Stimulated activated CD4-positive, alpha-beta T cell treated with anti-CD3 and anti-CD28 coated beads, Interleukin-2, amount 100 ng/mL, for 4 hours (primary cell): ENCODE data around the gene ACSS1.

ENCODE experiments used
- DNase-seq: peaks from one replicate; pipeline ENCODE4 v3.0.0-alpha.2; 2020; ENCODE audit warnings: low read depth

The ACSS1 gene

DNA sequence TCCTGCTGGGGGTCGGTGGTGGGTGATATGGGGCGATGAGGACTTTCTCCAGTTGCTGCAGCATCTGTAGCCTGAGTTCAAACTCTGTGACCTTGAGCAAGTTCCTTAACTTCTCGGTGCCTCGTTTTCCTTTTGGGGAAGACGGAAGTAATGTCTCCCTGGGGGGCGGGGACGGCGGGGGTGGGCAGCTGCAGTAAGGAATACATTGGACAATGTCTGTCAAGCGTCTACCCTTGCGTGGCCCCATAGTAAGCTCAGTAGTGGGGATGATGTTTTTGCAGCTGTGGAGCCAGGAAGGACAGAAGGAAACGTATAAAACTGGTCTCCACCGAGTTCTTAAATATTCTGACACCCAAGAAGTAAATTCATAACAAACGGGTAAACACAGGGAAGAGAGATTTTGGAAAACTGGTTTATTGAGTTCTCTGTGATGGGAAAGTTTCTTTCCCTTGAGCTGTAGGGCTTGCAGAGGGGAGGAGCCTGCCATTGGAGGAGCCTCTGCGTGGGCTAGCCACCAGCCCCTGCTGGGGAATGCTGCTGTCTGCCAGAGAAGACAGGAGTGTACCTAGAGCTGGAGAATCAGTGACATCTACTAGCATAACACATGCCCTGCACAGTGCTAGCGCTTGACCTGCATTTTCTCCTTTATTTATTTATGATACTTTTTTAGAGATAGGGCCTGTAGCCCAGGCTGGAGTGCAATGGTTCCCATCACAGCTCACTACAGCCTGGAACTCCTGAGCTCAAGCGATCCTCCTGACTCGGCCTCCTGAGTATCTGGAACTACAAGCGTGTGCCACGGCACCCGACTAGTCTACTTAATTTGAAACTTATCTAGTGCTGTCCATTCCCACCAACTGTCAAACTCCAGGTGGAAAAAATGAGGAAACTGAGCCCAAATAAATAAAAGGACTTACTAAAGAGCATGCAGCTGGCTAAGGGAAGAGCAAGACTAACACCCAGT, 1.2 kb upstream of the ACSS1 start:
- DNase-seq, result no peak

DNA sequence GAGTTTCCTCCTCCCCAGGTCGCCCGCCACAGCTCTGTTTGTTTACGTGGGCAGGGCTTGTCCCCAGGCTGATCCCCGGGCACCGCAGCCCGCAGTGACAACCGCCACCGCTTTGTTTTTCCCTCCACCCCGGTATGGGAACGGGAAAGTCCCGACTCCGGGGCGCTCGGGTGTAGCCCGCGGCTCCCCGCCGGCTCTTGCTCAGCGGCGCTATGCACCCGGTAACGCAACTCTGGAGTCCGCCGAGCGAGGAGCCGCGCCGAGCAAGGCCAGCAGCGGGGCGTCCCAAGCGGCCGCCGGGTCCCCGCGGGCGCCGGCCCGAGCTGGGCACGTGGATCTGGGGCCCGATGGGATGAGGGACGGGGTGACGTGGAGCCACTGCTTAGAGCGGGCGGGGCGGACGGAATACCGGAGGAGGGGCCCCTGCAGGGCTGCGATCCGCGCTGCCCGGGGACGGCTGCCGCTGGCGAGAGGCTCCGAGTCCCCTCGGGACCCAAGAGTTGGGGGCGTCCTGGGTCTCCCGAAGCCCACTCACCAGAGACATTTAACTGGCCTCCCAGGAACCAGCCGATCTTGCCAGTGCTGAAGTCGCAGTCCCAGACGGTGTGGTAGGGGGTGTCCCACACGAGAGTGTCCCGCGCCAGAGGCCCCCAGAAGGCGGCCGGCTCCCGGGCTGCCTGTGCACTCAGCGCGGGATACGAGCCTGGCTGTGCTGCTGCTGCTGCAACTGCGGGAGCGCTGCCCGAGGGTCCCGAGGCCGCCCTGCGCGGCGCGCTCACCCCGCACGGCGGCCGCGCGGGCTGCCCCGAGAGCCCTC, 497 bp downstream of the ACSS1 start:
- DNase-seq, result peak; percentile 68

DNA sequence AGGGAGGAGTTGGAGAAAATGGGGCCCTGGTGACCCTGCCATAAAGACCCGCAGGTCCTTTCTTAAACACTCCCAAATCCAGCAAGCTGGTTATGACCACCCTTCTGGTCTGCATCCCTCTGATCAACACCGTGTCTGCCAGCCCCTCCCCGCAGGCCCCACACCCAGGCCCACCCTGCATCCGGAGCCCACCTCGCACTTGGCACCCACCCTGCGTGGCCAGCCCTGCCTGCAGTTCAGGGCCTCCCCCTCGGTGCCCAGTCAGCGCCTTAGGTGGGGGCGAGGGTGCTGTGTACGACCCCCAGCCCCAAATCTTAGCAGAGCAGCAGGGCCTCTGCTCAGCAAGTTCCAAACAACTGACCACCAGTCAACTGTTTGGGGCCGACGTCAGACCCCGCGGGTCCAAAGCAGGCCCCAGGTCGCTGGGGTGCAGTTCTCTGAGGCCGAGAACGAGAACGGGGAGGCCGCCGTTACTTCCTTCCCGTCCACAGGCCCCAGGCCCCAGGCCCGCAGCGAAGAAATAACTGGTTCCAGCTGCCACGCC, 1.2 kb downstream of the ACSS1 start:
- no peak for DNase-seq

DNA sequence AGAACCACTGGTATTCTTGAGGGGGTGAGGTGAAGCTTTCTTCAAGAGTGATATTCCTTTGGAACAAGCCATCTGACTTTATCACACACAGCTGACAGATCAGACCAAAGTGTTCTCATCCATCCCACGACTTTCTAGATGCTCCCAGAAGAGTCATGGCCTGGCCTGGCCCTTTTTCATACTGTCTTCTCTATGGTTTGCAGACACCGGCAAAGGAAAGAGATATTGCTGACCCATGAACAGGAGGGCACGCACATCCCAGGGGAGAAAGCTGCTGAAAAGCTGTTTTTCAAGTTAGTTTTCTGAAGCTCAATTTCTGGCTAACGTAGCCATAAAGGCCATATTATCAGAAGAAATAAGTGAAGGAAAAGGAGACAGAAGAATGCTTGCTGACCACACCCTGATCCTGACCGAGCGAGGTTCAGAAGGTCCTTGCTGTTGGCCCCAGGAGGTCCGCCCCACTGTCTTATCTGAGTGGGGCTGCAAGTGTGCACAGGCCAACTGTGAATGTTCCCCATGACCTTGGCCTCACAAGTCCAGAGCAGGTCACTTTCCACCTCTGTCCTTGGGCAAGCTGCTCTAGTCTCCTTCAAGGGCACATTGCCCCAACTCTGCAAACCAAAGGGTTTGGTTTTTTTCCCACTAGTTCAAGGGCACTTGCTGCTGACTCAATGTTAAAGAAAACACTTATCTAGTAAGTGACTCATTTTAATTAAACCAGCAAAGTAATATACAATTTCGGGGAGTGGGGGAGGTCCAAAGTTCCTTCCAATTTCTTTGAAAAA, 2.0 kb downstream of the ACSS1 start:
- no peak for DNase-seq

DNA sequence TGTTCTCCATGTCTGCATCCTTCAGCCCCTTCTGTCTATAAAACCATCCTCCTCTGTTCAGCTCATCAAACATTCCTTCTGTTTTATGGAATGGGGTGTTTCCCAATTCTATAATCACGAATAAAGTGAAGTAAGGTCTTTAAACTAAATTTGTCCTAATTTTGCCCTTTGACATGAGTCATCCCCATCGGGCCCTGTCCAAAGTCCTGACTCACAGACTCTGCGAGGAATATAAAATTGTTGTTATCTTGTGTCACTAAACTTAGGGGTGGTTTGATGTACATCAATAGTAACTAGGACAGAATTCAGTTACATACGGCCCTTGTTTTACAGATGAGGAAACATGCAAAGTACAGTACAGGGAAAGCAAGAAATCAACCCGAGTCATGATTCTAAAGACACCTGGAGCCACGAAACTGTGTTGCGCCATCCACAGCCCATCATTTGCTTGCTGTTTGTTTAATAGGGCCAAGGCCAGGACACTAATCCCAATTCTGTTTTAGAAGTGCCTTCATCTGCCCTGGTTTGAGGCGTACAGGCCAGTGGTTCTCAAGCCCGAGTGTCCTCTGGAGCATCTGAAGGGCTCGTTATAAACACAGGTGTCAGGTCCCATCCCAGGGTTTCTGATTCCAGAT, 2.8 kb downstream of the ACSS1 start:
- no peak for DNase-seq

DNA sequence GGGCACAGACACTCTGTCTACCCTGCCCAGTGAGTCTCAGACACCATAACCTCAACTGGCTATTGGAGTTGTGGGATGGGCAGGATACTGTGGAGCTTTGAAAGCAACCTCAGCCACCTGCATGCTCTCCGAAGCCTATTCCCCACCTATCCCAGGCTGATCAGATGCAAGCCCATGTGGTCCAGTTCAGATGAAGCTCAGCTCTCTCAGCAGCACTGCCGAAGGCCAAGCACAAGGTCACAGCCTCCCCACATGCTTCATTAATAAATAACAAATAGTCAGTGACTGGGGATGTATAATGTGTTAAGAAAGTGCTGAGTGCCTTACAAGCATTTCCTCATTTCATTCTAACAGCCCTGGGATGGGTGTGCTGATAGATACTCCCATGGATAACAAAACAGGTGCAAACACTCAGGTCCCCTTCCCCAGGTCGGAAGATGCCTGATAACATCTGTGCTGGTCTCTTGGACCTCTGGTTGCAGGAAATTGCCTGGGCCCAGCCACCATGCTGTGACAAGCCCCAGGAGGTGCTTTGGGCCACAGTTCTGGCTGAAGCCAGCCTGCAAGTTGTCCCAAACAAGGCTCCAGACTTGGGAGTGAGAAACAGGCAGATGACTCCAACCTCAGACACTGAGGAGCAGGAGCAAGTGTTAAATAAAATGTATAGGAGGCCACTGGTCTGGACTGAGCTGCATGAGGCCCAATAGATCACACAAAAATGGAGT, 3.7 kb downstream of the ACSS1 start:
- no peak for DNase-seq

DNA sequence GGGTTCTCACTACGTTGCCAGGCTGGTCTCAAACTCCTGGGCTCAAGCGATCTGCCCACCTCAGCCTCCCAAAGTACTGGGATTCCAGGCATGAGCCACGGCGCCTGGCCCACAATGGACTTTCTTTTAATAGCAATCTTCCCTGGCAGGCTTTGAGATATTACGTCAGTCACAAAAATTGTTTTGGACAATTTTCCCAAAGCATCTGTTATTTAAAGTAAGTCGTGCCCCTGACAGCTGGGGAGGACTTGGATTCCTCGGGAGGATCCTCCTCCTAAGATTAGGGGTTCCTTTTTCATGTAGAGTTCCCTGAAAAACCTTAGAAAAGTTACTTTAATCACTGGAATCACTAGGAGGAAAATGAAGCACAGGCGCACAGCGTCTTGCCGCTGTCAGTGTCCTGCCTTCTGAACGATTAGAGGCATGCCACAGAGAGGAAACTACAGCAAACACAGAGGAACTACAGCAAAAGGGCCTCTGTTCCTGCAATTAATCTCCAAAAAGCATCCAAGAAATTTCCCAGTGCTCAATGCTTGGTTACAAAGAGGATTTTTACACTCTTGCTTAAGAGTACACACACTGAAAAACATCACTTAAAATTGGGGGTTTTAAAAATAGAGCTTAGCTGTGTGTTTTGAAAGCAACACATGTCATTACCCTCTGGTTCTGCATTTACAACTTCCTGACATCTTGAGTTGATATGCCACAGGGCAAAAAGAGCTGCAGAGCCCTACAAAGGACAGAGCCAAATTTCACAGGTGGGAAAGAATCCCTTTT, 4.5 kb downstream of the ACSS1 start:
- no peak for DNase-seq

DNA sequence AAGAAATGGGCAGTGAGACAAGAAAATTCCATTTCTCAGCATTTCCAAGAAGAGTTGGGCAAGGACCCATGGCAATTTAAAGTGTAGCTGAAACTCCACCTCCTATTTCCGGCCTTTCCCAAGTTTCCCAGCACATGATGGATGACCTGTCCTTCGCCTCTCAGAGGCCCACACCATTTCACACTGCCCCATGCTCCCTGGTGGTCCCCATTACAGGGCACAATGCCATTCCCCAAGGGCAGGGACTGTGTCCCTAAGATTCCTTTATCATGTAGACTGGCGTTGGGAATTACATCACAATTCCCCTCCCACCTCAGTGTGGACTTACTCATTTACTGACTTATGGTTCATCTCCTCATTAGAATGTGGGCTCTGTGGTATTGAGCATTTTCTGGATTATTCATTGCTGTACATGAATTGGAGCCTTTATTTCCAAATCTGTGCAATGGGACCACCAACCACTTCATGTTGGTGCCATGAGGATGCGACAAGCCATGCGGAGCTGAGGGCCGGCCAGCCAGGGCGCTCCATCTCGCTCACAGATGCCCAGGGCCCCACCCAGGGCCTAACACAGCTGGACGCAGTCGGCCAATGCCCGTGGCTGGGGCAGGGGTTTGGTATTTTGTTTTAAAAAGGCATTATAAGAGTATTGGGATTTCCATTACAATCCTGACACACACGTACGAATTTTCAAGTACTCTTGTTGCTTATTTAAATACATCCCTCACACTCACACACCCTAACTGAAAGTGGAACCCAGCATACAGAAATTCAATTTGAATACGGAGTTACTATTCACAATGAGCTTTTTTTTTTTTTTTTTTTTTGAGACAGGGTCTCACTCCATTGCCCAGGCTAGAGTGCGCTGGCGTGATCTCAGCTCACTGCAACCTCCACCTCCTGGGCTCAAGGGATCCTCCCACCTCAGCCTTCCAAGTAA, 5.4 kb downstream of the ACSS1 start:
- DNase-seq, result no peak

DNA sequence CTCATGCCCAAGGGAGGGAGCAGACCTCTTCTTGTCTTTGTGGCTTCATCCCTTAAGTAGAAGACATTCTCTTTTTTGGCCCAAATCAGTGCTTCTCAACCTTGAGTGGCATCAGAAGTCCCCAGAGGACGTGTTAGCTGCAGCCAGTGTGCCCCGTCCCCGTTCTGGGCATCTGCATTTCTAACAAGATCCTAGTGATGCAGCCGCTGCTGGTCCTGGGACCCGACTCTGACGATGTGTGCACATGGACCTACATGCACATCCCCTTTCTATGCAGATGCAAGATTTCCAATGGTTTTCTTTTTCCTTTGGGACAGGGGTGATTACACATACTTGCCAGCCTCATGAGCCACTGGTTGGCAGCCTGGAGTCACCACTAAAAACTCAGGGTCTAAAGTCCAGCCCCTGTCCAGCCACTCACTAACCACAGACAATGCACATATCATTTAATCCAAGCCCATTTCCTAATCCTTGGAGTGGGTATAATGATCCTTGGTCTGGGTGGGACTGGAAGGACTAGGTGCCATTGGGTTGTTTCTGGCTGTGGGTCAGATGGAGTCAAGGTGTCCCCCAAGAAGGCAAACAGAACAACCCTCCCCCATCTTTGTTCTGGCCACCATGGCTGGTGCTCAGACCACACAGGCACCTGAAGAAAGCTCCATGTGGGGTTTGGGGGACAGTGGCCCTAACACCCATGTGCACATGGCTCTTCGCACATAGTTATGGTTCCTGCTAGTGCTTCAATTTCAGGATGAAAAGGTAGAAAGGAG, 6.4 kb downstream of the ACSS1 start:
- DNase-seq, result no peak

DNA sequence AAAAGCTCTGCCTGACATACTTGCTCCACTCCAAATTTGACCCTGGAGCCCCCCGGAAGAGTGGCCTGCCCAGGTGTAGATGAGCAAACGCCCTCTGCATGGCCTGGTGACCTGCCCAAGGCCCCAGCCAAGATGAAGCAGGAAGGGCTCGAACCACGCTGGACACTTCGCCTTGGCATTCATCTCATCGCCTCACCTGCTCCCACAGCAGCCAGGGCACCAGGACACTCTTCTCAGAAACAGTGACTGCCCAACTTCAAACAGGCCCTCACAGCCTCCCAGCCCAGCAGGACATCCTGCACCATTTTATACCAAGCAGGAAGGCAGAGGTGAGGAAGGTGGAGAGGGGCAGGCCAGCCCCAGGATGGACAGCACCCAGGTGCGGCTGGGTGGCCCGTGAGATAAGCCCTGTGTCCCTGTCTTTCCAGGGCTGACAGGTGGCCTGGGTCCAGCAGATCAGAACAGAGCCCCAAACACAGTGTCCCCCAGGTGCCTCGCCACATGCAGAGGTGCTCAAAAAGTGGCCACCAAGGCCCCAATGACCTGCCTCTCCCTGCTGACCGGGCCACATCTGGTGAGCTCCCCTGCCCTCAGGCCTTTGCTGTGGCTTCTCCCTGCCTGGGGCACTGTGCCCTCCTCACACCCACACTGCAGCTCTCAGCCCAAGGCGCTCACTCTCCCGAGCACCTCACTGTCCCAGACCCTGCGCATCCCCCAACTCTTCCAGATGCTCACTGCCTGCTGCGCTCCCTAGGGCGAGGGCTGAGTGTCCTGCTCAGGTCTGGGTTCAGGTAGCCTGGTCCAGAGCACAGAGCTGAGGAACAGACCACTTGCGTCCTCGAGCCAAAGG, 7.2 kb downstream of the ACSS1 start:
- DNase-seq, result no peak

DNA sequence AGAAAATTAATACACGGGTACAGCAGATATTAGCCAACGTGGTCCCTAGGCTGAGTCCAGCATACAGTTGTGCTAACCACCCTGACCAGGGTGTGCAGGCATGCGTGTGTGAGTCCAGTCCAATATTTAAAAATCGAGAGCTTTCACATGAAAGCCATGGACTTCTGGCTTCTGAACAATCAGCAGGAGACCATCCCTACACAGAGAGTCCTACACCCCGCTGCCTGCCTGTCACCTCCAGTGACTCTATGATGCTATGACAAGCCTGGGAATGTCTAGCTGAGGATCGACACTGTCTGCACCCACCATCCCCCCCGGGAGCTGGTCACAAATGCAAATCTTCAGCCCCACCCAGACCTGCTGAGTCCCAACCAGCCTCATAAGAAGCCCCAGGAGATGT, 7.9 kb downstream of the ACSS1 start:
- DNase-seq, result no peak

DNA sequence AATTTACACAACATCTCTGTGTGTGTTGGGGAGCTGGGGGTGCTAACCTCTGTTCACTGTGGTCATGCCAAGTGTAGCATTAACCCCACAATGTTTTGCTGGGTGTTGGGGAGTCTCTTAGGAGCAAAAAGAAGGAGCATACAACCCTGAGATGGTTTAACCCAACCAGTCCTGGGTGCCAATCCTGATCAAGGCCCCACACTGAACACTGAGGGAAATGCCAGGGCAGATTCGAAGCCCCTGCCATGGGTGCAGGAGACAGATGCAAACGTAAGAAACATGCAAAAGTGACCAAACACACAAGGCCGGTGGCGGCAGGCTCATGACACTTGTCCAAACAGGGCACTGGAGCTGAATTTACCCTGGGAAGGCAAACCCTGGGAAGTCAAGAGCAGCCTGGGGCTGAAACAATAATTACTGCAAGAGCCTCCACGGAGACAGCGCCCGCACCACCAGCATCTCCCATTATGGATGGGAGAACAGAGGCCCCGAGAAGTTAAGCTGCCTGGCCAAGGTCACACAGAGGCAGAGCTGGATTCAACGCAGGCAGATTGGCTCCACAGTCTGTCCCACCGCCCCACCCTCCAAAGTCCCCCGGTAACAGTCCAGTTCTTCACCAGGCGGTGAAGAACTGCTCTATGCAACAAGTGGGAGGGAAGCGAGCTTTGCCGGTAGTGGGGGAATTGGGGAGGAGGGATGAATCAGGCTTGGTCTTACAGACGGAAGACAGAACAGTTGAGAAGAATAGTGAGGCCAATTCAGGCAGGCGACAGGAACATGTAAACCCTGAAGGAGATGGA, 8.5 kb downstream of the ACSS1 start:
- DNase-seq, result no peak

DNA sequence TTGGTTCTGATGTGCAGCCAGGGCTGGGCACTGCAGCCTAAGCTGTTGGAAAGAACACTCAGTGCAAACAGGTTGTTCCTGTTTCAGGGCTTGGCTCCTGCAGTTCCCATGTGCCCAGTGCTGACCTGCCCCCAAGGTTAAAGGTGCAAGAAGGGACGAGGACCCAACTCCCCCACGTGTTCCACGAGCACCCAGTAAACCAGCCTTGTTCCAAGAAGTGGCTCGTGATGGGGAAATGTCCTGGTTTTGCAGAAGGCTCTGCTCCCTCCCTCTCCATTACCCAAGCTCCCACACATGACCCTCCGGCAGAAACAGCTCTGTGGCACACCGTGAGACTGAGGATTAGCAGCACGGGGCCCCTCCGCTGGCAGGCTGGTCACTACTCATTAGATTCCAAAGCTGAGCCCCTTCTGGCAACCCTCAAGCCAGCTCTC, 9.4 kb downstream of the ACSS1 start:
- no peak for DNase-seq

DNA sequence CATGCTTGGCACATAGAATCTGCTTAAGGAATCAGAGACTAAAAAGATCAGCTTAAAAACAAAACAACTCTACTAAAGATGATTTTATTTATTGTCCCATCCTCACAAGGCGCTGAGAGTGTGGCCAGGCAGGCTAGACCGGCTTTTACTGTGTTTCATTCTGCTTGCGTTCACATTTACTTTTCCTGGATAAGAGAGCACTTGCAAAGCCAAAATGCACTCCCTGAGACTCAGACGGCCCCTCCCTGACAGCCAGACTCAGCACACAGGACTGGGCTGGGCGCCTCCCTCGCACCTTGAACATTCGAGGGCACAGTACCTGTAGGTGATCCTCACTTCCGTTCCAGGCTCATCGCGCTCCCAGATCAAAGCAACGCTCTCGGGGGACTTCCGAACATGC, 10.2 kb downstream of the ACSS1 start:
- DNase-seq, result no peak

DNA sequence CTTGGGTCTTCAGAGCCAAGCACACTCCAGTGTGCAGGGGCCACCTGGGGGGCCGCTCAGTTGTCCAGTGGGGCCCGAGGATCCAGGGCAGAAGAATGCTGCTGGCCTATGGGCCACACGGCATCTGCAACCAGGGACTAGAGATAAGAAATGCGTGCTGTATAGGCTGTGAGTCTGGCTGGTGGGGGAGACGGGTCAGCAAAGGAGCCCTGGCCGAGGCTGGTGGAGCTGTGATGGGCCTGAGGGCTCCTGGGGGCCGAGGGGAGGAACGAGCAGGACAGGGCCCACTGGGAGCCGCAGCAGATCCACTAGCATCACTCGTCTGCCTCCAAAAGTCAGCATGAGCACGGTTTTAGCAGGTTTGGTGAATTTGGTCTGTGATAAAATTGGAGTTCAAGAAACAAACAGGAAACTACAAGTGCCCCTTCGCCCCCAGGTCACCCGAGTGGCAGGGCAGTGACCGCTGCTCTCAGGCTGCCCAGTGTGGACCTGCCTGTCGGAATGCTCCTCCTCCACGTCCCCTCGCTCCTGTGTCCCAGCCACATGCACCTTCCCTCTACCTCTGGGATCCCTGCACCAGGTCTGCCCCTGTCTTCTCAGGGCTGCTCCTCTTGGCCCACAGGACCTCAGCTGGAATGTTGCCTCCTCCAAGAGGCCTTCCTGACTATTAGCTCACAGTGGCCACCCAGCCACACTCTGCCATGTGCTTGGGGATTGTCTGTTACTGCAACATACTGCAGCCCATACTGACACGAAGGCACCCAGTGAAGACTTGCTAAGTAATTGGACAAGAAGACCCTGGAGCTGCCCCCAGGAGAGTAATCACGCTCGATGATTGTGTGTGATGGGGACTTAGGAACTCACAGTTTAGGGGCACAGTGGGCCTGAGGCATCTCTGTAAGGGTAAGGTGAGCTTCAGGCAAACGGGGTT, 10.9 kb downstream of the ACSS1 start:
- DNase-seq, result no peak
